GM23248 (cell line): Measurements from ENCODE around the gene KICS2. TPM values are rescaled to one million over a fixed set of nuclear protein-coding genes. Genes with fewer than 3 reads are reported as not detected.

Experiments
- DNase-seq: peaks from one replicate; pipeline ENCODE4 v3.0.0-alpha.2; 2015
- H2AFZ ChIP-seq: fragments of 200-600 bp; sonication (generic); 2 replicates; pipeline ENCODE4 v1.6.1; 2016; ENCODE audit warnings: antibody characterized with exemption
- H3F3A ChIP-seq: fragments of 200-600 bp; sonication (generic); 2 replicates; pipeline ENCODE4 v1.6.1; 2016; ENCODE audit warnings: mild to moderate bottlenecking, antibody characterized with exemption, mixed run types; ENCODE audit not compliant: insufficient read depth
- H3K27ac ChIP-seq: fragments of 200-600 bp; sonication (generic); 2 replicates; pipeline ENCODE4 v1.5.1; 2016; ENCODE audit warnings: mild to moderate bottlenecking
- H3K27me3 ChIP-seq: fragments of 200-600 bp; sonication (generic); replicated peaks from 2 replicates; pipeline ENCODE4 v1.6.1; 2016; ENCODE audit warnings: mild to moderate bottlenecking; ENCODE audit not compliant: insufficient read depth
- H3K36me3 ChIP-seq: fragments of 200-600 bp; sonication (generic); 2 replicates; pipeline ENCODE4 v1.6.1; 2016; ENCODE audit warnings: low read depth, mild to moderate bottlenecking
- H3K4me1 ChIP-seq: fragments of 200-600 bp; sonication (generic); 2 replicates; pipeline ENCODE4 v1.6.1; 2016; ENCODE audit warnings: mild to moderate bottlenecking; ENCODE audit not compliant: insufficient read depth
- H3K4me2 ChIP-seq: fragments of 200-600 bp; sonication (generic); one replicate; pipeline ENCODE4 v1.6.1; 2016; ENCODE audit warnings: mild to moderate bottlenecking; ENCODE audit not compliant: unreplicated experiment
- H3K4me3 ChIP-seq: fragments of 200-600 bp; sonication (generic); 2 replicates; pipeline ENCODE4 v1.5.1; 2016; ENCODE audit warnings: mild to moderate bottlenecking
- H3K79me2 ChIP-seq: fragments of 200-600 bp; sonication (generic); 2 replicates; pipeline ENCODE4 v1.6.1; 2016; ENCODE audit warnings: mild to moderate bottlenecking; ENCODE audit not compliant: insufficient read depth
- H3K9ac ChIP-seq: fragments of 200-600 bp; sonication (generic); 2 replicates; pipeline ENCODE4 v1.6.1; 2016; ENCODE audit warnings: mild to moderate bottlenecking
- H3K9me2 ChIP-seq: fragments of 200-600 bp; sonication (generic); 2 replicates; pipeline ENCODE4 v1.6.1; 2016; ENCODE audit warnings: mixed run types, mild to moderate bottlenecking, moderate library complexity; ENCODE audit not compliant: insufficient read depth
- H3K9me3 ChIP-seq: fragments of 200-600 bp; sonication (generic); one replicate; pipeline ENCODE4 v1.6.1; 2017; ENCODE audit warnings: low read depth
- H4K20me1 ChIP-seq: fragments of 200-600 bp; sonication (generic); 2 replicates; pipeline ENCODE4 v1.6.0; 2016; ENCODE audit not compliant: insufficient read depth
- EZH2 ChIP-seq: fragments of 200-600 bp; sonication (generic); IDR thresholded peaks from 2 replicates; pipeline ENCODE4 v1.6.1; 2018; ENCODE audit warnings: antibody characterized with exemption, mild to moderate bottlenecking; ENCODE audit not compliant: insufficient read depth, poor library complexity, severe bottlenecking
- EZH2phosphoT487 ChIP-seq: fragments of 200-600 bp; sonication (generic); IDR thresholded peaks from 2 replicates; pipeline ENCODE4 v1.6.1; 2018; ENCODE audit warnings: antibody characterized with exemption, moderate library complexity, mild to moderate bottlenecking, low read depth; ENCODE audit not compliant: insufficient read depth
- WGBS, 2 experiments: methylation state at CpG; one replicate each; pipeline ENCODE4 v1.1.6; 2015 to 2017; ENCODE audit warnings: low lambda C conversion rate in 2 of 2, low coverage in 1 of 2; ENCODE audit errors: missing lambda C conversion rate in 2 of 2; 5-methylcytosine and 5-hydroxymethylcytosine counted together
- in situ Hi-C: fragments of 300-500 bp; cut with MboI; formaldehyde crosslinking; loops from 2 replicates; pipeline ENCODE4 v1.15.0; 2020
- polyA plus RNA-seq: library from polyadenylated mRNA; unstranded; fragments of >200 nt; fragmentation: Nextera tagmentation; extraction: Ambion mirVana; gene quantifications from 2 replicates; pipeline ENCODE4 v1.2.1, GENCODE V29; 2016
- total RNA-seq: library from RNA; depleted of rRNA; stranded (reverse); fragments of >200 nt; shearing (Covaris generic); gene quantifications from 2 replicates; pipeline ENCODE4 v1.2.3, GENCODE V29; 2014; rRNA removed

The KICS2 gene
- total RNA-seq (2.9 and 5.1 TPM in 2 replicates), polyA plus RNA-seq (3.5 and 4.1 TPM in 2 replicates)

GRCh38 chr12:64222009-64222765 lies at the start of gene KICS2:
Gene KICS2, minus strand, starts transcription at chr12:64222296. Its CDS starts 59 bp downstream, at chr12:64222237.
- peak; percentile 99 for DNase-seq
- TF ChIP-seq EZH2phosphoT487: no peak
- no peak for TF ChIP-seq EZH2
- H4K20me1 ChIP-seq: no peaks in the 10 kb centered on the region
- H3K79me2 ChIP-seq: no peaks in the 10 kb centered on the region
- no peaks in the 10 kb centered on the region for H3K9me3 ChIP-seq
- no peaks in the 10 kb centered on the region for H3K27me3 ChIP-seq
- peak within 1 kb of the TSS; percentile 91 for H2AFZ ChIP-seq
- H3F3A ChIP-seq: no peaks in the 10 kb centered on the region
- H3K36me3 ChIP-seq: no peaks in the 10 kb centered on the region
- 1% methylated on average over 56 of the region's 56 CpGs for WGBS, 2 experiments
- in situ Hi-C loops: no loop called here
- H3K27ac ChIP-seq: peak within 1 kb of the TSS; percentile 86
- H3K9ac ChIP-seq: peak within 1 kb of the TSS; percentile 94
- peak within 1 kb of the TSS; percentile 92 for H3K4me3 ChIP-seq
- peaks cover 9% of the 10 kb centered on the region; the same call in 1 of the 2 replicates for H3K4me1 ChIP-seq
- H3K9me2 ChIP-seq: no peaks in the 10 kb centered on the region
- peak within 1 kb of the TSS; percentile 85 for H3K4me2 ChIP-seq

- WGBS, 2 experiments: 87 to 95% methylated on average over 1 of the region's 1 CpG
- H3K79me2 ChIP-seq: no peaks in the 10 kb centered on the region
- H3K9me3 ChIP-seq: no peaks in the 10 kb centered on the region
- no peak for TF ChIP-seq EZH2phosphoT487
- no peak for TF ChIP-seq EZH2
- no peaks in the 10 kb centered on the region for H3F3A ChIP-seq
- H3K4me1 ChIP-seq: no peaks in the 10 kb centered on the region
- H3K27ac ChIP-seq: no peak overlapping the region
- no peak overlapping the region for H3K4me2 ChIP-seq
- H3K27me3 ChIP-seq: no peaks in the 10 kb centered on the region
- H3K9me2 ChIP-seq: no peaks in the 10 kb centered on the region
- H3K4me3 ChIP-seq: no peak overlapping the region
- no peak overlapping the region for H2AFZ ChIP-seq
- no peaks in the 10 kb centered on the region for H3K36me3 ChIP-seq
- no peak overlapping the region for H3K9ac ChIP-seq
- in situ Hi-C loops: no loop called here
- no peaks in the 10 kb centered on the region for H4K20me1 ChIP-seq
- no peak for DNase-seq
Measured at GRCh38 chr12:64270411-64270810, 48.3 kb upstream of the KICS2 start.

GRCh38 chr12:64269161-64269560 lies 47.1 kb upstream of the KICS2 start:
- no peak overlapping the region for H3K9ac ChIP-seq
- no peaks in the 10 kb centered on the region for H3K9me2 ChIP-seq
- H3K27ac ChIP-seq: no peak overlapping the region
- H3K27me3 ChIP-seq: no peaks in the 10 kb centered on the region
- no peaks in the 10 kb centered on the region for H3K9me3 ChIP-seq
- H2AFZ ChIP-seq: no peak overlapping the region
- no peaks in the 10 kb centered on the region for H4K20me1 ChIP-seq
- TF ChIP-seq EZH2phosphoT487 (no peak), EZH2 (no peak)
- H3K4me1 ChIP-seq: no peaks in the 10 kb centered on the region
- in situ Hi-C loops: no loop called here
- no peaks in the 10 kb centered on the region for H3K36me3 ChIP-seq
- no peak for DNase-seq
- H3K4me2 ChIP-seq: no peak overlapping the region
- WGBS, 2 experiments: 96 to 98% methylated on average over 2 of the region's 2 CpGs
- no peak overlapping the region for H3K4me3 ChIP-seq
- H3F3A ChIP-seq: no peaks in the 10 kb centered on the region
- no peaks in the 10 kb centered on the region for H3K79me2 ChIP-seq

GRCh38 chr12:64268409-64268808 lies 46.3 kb upstream of the KICS2 start:
- no peak overlapping the region for H3K4me3 ChIP-seq
- TF ChIP-seq EZH2 (no peak), EZH2phosphoT487 (no peak)
- no peaks in the 10 kb centered on the region for H3K9me2 ChIP-seq
- in situ Hi-C loops: no loop called here
- DNase-seq: no peak
- no peaks in the 10 kb centered on the region for H3K36me3 ChIP-seq
- no peak overlapping the region for H3K9ac ChIP-seq
- 1 to 4% methylated on average over 2 of the region's 2 CpGs for WGBS, 2 experiments
- no peaks in the 10 kb centered on the region for H3F3A ChIP-seq
- H3K27me3 ChIP-seq: no peaks in the 10 kb centered on the region
- no peaks in the 10 kb centered on the region for H3K4me1 ChIP-seq
- no peak overlapping the region for H3K4me2 ChIP-seq
- H2AFZ ChIP-seq: no peak overlapping the region
- H3K27ac ChIP-seq: no peak overlapping the region
- no peaks in the 10 kb centered on the region for H4K20me1 ChIP-seq
- H3K9me3 ChIP-seq: no peaks in the 10 kb centered on the region
- H3K79me2 ChIP-seq: no peaks in the 10 kb centered on the region
